ENCODE measurements around the gene NT5DC4.

DNA sequence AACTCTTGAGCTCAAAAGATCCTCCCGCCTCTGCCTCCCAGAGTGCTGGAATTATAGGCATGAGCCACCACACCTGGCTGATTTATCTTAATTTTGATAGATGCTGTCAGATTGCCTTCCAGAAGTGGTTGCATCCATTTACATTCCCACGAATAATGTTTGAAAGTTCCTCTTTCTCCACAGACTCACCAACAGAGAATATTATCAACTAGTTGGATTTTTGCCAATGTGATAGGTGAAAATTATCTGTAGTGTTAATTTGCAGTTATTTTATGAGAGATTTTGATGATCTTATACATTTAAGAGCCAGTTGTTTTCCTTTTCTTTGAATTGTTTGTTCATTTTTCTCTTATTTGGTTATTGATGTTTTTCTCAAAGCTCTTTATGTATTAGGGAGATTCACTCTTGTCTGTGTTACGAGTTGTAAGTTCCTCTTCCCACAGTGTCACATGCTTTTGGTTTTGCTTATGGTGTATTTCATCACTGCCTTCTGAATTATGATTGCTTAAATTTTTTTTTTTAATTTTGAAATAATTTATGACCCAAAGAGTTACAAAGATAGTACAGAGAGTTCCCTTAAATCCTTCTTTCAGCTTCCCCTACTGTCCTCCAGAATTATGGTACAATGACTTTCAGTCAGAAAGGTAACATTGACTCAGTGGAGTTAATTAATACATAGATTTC lies 20.7 kb upstream of the NT5DC4 start:
- TF ChIP-seq, protein P1, sequence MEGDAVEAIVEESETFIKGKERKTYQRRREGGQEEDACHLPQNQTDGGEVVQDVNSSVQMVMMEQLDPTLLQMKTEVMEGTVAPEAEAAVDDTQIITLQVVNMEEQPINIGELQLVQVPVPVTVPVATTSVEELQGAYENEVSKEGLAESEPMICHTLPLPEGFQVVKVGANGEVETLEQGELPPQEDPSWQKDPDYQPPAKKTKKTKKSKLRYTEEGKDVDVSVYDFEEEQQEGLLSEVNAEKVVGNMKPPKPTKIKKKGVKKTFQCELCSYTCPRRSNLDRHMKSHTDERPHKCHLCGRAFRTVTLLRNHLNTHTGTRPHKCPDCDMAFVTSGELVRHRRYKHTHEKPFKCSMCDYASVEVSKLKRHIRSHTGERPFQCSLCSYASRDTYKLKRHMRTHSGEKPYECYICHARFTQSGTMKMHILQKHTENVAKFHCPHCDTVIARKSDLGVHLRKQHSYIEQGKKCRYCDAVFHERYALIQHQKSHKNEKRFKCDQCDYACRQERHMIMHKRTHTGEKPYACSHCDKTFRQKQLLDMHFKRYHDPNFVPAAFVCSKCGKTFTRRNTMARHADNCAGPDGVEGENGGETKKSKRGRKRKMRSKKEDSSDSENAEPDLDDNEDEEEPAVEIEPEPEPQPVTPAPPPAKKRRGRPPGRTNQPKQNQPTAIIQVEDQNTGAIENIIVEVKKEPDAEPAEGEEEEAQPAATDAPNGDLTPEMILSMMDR (IDR thresholded peaks at IDR 0.05; ENCODE audit: low read depth, low read length, poor library complexity, severe bottlenecking) = no peak
- TF ChIP-seq EZH2phosphoT487 (IDR thresholded peaks at IDR 0.05; ENCODE audit: borderline replicate concordance, low read length) = no peak

All from DOHH2 (cell line).